Nucleus accumbens (tissue), 56 donors: ENCODE measurements around the gene ROR1.

Experiments used
- DNase-seq, 56 donors: peaks; one replicate each; lab custom pipeline; 2025; lab: John Stamatoyannopoulos, UW

Gene ROR1

GRCh38 chr1:63984257-63984929 lies 210.6 kb downstream of the ROR1 start:
- DNase-seq: no peak

GRCh38 chr1:63984930-63985290 lies 211.1 kb downstream of the ROR1 start:
- no peak for DNase-seq

GRCh38 chr1:63987014-63987627 lies 213.3 kb downstream of the ROR1 start:
- no peak for DNase-seq

- DNase-seq: no peak
Measured at GRCh38 chr1:63987628-63988024, 213.8 kb downstream of the ROR1 start.

- DNase-seq: no peak
Measured at GRCh38 chr1:63988941-63989340, 215.1 kb downstream of the ROR1 start.

GRCh38 chr1:63991685-63992084 lies 217.9 kb downstream of the ROR1 start:
- no peak for DNase-seq

- no peak for DNase-seq
Measured at GRCh38 chr1:64000021-64000420, 226.2 kb downstream of the ROR1 start.

- DNase-seq: no peak
Measured at GRCh38 chr1:64001038-64001437, 227.2 kb downstream of the ROR1 start.

GRCh38 chr1:64004451-64005025 lies 230.7 kb downstream of the ROR1 start:
- no peak for DNase-seq

GRCh38 chr1:64005801-64006200 lies 232.0 kb downstream of the ROR1 start:
- DNase-seq: no peak

GRCh38 chr1:64006276-64007051 lies 232.6 kb downstream of the ROR1 start:
- no peak for DNase-seq

- no peak for DNase-seq
Measured at GRCh38 chr1:64010316-64010715, 236.5 kb downstream of the ROR1 start.

- no peak for DNase-seq
Measured at GRCh38 chr1:64013395-64013794, 239.6 kb downstream of the ROR1 start.

- peak in 21 of 56 donors; percentile 1 to 52 (median 12) for DNase-seq
Measured at GRCh38 chr1:64019818-64020217, 246.0 kb downstream of the ROR1 start.

GRCh38 chr1:64021066-64021465 lies 247.2 kb downstream of the ROR1 start:
- DNase-seq: no peak

GRCh38 chr1:64025051-64025450 lies 251.2 kb downstream of the ROR1 start:
- no peak for DNase-seq

GRCh38 chr1:64029037-64029436 lies 255.2 kb downstream of the ROR1 start:
- no peak for DNase-seq

- DNase-seq: no peak
Measured at GRCh38 chr1:64030411-64030810, 256.6 kb downstream of the ROR1 start.

- no peak for DNase-seq
Measured at GRCh38 chr1:64031236-64031635, 257.4 kb downstream of the ROR1 start.

GRCh38 chr1:64033667-64034220 lies 259.9 kb downstream of the ROR1 start:
- DNase-seq: no peak

- DNase-seq: no peak
Measured at GRCh38 chr1:64036549-64036948, 262.7 kb downstream of the ROR1 start.
